GM18498 (cell line): ENCODE measurements around the gene SMAD6.

Experiments used
- ATAC-seq: cut with Tn5 transposase; IDR thresholded peaks from one replicate; pipeline ENCODE4 v1.9.1; 2021; ENCODE audit warnings: mild to moderate bottlenecking, moderate library complexity; ENCODE audit not compliant: unreplicated experiment

SMAD6 gene

DNA sequence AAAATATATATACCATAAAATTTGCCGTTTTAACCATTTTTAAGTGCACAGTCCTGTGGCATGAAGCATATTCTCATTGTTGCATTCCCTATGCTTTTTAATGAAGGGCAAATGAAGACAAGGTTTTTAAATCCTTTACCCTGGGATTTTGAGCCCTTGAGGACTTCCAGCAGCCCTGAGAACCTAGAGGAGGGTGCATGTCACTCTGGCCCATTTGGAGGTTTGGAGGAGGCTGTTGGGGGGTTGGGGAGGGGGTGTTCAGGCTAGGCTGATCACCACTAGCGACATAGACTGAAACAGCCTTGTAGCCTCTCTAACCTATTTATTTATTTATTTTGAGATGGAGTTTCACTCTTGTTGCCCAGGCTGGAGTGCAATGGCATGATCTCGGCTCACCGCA is 86.0 kb downstream of the SMAD6 start:
- no peak for ATAC-seq

DNA sequence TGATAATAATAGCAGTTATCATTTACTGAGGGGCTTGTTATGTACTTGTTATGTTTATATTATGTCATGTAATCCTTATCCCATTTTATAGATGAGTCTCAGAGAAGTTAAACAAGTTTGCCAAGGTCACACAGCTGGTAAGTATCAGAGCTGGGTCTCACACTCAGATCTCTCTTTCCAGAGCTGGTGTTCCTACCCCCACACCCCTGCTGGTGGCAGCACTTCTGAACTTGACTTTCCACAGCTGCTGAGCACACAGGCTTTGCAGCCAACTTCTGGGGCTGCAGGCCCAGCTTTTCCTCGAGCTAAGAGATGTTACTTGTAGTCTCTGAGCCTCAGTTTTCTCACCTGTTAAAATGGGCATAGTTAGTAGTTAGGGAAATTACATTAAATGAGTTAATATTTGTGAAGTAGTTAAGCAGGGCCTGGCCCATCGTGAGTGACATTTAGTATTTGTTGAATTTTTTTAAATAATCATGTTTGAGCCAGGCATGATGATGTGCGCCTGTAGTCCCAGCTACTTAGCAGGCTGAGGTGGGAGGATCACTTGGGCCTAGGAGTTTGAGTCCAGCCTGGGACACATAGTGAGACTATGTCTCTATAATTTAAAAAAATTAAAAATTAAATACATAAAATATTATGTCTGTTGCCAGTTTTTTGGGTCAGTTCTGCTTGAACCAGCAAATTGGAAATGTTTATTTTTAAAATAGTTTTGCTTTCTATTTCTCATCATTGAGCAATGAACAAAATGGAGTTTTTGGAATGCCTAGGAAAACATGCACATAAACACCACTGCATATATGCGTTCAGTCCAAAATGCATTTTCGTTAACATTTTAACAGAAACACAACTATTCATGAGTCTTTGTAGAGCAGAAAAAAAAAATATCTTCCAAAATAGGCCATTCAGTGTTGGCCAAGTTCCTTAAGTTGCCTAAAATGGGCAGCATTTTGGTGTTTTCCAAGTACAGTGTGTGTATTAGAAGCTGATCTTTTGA is 87.3 kb downstream of the SMAD6 start:
- ATAC-seq: no peak

DNA sequence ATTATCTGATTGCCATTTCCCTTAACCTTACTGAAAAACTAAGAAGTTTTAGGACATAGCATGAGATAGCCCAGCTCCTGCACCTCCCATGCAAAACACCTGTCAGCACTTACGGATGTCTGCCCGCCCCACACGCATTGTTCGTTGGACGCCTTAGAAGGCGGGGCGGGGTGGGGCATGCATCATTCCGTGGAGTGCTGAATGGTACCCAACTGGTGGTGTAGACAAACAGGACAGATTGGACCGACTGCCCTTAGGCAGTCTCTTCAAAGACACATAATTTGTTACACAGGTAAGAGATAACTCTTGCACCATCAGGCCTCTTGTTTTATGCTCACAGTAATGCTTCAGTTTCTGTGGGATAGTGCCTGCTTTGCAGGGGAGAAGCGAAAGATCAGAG is 93.8 kb downstream of the SMAD6 start:
- ATAC-seq: no peak

DNA sequence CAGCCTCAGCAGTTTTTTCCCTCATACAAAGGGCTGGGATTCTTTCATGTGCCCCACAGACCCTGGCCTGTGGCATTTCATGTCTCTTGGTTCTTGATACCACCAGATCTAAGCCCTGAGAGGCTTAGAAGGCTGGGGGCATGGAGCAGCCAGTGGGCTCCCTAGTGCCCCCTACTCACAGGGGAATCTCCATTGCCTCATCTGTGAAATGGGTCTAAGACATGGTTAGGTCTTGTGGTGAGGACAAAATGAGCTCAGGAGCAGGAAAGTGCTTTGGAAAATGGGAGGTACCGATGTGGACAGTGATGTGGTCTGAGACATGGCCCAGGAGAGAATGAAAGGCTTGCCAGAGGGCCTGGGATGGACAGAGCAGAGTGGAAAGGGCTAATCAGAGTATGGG is 94.3 kb downstream of the SMAD6 start:
- ATAC-seq: no peak

DNA sequence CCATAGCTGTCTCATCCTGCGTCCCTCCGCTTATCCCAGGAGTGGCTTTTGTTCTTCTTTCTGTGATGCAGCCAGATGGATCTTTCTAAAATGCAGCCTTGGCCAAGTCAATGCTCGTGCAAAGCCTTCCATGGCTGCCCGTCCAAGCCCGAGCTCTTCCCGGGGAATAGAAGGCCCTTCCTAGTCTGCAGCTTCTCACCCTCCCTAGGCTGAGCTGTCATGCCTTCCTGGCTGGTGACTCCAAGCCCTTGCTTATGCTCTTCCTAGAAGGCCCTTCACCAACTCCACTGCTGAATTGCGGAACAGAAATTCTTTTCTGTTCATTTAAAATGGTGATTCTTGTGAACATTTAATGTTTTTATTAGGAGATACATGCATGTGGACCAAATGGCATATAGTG is 95.9 kb downstream of the SMAD6 start:
- ATAC-seq: no peak

DNA sequence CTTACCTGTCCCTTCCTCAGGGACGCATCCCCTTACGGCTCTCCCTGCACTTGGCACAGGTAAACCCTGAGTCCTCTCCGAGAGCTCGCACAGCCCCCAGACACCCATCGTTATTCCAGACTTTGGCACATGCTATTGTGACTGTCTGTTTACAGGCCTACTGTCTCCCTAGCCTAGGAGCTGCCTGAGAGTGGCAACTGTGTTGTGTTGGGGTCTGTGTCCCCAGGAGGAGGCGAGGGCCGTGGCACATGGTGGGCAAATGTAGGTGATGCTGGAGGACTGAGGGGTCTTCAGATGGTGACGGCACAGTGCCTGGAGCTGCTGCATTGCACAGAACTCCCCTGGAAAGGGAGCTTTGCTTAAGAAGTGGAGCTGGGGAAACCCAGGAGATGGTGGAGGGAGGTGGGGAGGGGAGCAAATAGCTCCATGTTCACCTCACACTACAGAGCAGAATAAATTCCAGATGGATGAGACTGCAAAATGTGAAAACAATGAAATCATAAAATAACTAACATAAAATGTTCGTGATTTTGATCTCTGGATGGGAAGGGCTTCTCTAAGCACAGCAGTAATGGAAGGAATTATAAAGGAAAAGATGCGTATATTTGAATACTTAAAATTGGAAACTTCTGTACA is 96.5 kb downstream of the SMAD6 start:
- ATAC-seq: no peak

DNA sequence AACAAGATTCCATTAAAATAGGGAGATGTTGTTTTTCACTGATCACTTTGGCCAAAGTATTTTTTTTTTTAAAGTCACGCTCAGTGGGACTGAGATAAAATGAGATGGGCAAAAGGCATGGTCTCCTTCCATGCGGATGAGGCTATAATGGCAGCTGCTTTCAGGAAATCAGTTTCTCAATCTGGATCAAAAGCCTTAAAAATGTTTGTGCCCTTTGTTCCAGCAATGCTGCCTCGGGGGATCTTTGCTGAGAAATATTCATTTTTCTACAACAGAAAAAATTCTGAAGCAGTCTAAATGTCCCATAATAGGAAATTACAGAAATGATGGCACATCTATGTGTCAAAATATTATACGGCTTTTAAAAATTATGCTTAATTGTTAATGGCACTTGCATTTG is 97.2 kb downstream of the SMAD6 start:
- ATAC-seq: no peak

DNA sequence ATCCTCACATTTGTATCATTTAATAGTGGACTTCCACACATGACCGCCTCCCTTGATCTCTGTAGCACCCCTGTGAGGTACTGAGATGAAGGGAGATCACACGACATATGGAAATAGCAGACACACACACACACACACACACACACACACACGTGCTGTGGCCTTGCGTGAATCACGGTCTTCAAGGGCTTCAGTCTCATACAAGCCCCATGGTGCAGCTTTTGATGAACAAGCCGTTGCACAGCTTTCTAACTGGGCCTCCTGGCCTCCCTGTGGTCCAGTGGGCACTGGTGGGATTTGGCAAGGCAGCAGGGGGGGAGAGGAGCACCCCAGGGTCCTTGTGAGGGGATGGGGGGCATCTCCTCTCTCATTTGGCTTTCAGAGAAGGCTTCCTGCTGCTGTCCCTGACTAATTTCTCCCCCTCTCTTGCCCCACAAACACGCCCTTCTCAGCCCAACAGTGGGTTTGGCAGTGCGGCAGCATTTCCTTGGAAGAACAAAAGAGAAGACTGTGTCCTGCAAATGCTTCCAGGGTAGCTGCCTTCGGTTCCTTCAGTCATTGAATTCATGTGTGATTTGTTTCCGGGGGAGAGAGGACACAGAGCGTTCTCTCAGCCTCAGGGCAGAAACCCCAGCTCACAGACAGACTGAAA is 98.7 kb downstream of the SMAD6 start:
- ATAC-seq: no peak

DNA sequence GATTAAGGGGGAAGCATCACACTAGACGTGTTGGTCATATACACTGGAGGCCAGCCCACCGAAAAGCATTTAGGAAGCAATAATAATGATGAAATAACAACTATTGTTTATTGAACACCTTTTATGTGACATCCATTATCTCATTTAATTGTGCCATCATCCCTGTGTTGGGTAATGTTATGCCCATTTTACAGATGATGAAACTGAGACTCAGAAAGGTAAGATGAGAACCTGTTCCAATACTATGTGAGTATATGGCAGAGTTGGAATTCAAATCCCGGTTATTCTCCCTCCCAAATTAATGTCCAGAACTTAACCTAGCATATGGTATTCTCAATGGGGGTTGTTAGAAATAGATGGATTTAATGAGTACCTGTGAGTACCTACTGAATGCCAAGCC is 99.2 kb downstream of the SMAD6 start:
- ATAC-seq: no peak

DNA sequence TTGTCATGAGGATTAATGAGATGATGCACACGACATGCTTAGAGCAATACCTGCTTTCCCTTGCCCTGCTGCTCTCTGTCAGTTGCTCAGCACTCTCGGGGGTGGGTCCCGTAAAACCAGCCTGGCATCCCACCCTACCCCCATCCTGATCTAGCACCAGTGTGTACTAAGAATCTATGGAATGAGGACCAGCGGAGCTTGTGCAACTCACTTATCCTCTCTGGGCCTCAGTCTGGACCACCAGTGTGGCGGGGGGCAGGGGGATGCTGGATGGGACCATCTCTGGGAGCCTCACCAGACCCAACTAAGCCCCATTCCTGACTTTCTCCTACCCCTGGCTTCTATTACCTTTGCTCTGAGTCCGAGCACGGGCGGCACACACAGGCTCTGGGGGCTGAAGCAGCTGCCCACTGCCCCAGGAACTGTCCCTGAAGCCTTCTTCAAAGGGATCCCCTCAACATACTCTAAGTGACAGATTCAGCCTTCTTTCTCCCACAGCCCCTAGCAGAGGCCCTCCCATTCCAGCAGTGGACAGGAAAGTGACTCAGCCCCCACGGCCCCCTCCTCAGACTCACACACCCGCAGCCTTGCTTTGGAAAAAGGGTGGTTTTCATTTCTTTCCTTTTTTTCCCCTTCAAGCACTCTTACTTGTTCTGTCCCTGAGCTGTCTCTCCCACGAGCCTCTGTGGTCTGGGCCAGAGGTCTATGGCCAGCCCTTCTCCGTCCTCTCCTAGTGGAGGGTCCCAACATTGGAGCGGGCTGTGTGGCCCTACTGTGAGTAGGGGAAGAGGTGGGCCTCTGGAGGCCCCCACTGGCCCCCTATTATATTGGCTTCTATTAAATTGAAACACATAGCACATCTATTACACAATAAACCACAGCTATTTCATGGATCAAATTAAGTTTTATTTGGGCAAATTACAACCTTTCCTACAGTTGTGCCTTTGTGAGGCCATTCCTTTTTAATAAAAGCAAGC is 100.3 kb downstream of the SMAD6 start:
- no peak for ATAC-seq

DNA sequence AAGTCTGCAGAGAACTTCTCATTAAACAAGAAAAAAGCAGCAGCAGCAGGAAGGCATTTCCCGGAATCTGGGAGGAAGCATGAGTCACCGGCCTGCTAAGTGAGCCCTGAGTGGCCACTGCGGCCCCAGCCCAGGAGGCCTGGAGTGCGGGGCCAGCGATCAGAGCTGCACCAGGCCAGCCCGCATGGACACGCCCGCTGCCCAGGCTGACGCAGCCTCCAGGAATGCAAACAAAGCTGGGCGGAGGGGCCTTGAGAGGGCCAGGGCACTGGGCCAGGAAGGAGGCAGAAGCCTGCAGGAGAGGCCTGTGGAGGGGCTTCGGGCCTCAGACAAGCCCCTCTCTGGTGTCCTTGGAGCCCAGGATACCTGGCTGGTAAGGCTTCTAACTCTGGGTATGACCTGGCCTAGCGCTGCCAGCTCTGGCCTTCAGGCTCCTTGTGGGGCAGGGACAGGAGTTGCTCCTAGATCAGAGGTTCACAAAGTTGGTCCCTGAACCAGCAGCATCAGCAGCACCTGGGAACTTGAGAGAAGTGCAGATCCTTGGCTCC is 101.2 kb downstream of the SMAD6 start:
- ATAC-seq: no peak

DNA sequence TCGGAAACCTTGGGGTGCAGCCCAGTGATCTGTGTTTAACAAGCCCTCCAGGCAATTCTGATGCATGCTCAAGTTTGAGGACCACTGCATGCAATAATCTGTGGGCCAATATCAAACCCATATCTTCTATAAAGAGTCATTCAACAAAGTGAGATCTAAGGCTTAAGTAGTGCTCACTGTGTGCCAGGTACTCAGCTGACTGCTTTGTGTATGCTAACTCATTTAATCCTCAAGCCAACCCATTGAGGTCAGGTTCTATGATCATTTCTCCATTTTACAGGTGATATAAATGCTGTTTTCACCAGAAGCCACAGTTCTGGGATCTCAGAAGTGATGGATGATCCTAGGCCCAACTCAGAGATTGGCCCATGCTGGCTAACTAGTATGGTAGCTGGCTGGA is 101.7 kb downstream of the SMAD6 start:
- no peak for ATAC-seq

DNA sequence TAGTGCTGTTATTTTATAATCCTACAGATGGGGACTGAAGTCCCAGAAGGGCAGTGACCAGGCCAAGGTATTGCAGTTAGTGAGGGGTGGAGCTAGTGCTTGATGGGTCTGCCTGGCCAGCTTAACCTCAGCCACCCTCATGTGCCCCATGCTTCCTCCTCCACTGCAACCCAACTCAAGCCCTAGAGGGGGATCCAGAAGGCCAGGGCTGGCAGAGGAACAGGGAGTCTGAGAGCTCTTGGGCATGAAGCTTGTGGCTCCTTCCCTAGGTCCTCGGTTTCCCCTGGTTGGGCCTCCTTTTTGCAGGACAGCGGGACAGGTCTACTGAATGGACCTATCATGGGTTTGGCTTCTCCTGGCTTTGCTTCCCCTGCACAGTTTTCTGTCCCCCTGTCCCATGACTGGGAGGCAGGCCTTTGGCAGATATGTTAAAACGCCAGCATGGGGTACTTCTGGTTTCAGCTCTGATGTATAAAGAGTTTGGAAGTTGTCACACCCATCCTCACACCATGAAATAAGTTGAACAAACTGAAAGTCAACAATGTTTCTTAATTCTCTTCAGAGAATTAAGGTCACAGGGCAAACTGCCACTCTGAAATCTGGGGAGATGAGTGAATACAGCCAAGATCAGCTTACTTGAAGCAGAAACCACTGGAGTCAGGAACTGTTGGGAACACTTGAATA is 103.3 kb downstream of the SMAD6 start:
- ATAC-seq: no peak

DNA sequence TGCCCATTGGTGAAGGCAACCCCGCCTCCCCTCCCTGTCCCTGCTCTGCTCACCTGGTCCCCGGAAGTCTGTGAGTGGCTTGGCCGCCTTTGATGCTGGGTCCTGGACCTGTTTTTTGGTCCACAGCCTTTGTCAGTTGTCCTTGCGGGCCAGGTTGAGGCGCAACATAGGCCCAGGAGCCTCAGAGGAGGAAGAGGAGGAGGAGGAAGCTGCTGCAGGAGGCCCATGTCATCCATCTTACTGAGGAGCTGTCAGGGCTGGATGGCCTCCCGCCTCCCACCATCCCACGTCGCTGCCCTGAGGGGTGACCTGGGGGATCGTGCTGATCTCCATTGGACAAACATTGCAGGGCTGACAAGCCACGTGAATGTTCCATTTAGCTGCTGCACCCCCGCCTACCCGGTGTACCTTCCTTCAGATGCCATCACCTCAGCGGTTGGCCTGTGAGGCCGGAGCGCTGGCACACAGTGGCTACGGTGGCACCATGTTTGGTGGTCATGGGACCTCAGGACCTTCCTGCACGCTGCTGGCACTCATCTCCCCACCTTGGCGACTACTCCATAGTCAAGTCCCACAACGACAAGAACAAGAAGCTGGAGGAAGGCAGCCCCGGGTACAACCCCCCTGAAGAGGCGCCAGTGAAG is 106.3 kb downstream of the SMAD6 start:
- ATAC-seq: no peak

DNA sequence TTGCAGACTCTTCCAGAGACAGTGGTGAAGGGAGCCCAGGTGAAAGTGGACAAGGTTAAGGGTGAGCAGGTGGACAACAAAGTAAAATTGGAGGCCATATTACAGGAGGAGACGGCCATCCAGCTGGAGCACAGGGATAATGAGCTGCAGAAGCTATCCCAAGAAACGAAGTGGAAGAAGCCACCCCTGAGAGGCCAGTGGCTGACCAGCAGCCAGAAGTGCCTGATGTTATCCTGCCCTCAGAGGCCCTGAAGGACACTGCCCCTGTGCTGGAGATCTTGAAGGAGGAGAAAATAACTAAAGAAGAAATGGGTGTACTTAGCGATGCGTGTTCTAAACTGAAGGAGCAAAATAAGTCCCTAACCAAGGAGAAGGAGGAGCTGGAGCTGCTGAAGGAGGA is 107.6 kb downstream of the SMAD6 start:
- no peak for ATAC-seq

DNA sequence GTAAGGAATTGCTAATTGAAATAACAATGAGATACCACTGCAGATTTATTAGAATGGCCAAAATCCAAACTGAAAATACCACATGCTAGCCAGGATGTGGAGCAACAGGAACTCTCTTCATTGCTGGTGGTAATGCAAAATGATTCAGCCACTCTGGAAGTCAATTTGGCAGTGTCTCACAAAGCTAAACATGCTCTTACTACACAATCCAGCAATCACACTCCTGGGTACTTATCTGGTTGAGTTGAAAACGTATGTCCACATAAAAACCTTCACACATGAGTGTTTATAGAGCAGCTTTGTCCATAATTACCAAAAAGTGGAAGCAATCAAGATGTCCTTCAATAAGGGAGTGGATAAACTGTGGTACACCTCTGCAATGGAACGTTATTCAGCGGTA is 113.3 kb downstream of the SMAD6 start:
- no peak for ATAC-seq

DNA sequence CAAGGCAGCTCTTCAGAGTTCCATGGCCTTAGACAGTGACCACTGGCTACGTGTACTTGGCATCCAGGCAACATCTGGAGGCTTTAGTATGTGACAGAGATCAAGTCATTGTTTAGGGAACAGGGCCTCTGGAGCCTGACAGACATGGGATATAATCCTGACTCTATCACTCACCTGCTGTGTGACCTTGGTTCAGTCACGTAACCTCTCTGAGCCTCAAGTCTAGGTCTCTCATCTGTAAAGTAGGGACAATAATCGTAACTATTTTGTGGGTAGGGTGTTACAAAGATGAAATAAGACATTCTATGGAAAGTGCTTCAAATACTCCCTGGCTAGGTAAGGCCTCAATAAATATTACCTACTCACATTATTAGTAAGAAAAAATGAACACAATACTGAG is 114.2 kb downstream of the SMAD6 start:
- no peak for ATAC-seq

DNA sequence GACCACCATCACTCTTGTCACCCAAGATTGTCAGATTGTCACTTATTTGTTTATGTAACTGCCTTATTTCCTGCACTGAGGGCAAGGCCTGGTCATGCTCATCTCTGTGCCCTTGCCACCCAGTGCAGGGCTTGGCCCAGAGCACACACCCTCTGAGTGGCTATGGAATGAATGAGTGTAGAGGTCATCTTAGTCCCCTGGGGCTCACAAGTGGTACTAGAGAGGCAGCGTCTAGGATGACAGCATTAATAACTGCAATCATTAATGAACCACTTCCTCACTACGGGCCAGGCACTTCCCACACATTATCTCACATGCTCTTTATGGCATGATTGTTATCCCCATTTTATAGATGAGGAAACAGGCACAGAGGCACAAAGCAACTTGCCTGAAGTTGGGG is 117.0 kb downstream of the SMAD6 start:
- no peak for ATAC-seq

DNA sequence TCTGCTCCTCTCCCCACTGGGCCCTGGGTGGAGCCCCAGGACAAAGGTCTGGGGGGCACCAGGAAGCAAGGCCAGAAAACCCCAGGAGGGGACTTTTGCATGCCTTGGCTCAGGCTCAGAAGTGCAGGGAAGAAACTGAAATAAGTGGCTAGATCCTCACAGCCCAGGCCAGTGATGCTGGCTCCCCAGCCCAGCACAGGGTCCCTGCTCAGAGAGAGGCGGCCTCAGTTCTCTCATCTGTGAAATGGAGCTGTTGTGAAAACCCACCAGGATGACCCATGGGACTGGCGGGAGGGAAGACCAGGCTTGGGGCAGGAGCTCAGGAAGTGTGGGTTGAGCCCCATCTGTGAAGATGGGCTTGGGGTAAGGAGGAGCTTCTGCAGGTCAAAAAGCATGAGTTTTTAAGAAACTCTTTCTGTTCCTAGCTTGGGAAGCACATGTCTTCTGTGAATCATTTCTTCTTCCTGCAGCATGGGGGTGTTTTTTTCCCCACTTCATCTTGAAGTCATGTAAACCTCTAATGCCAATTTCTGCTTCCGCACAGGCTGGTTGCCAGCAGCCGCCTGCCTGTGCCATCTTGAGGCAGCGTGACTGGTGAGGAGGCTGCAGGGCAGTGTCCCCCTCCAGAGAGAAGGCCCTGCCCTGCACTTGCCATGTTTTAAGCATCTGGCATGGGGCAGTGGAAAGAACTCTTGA is 118.6 kb downstream of the SMAD6 start:
- no peak for ATAC-seq
